PC-3 (cell line): Measurements from ENCODE around the gene FRRS1.

Source experiments
- CTCF ChIP-seq: fragments of 300-600 bp; sonication (generic); conservative IDR thresholded peaks from 2 replicates; pipeline ENCODE4 v1.5.1; 2017; ENCODE audit warnings: antibody characterized with exemption, low read depth, mild to moderate bottlenecking, low read length
- EZH2 ChIP-seq: fragments of 300-600 bp; sonication (generic); IDR thresholded peaks from one replicate; pipeline ENCODE4 v1.6.1; 2017; ENCODE audit warnings: antibody characterized with exemption, mild to moderate bottlenecking, low read length; ENCODE audit not compliant: unreplicated experiment
- EZH2phosphoT487 ChIP-seq: fragments of 300-600 bp; sonication (generic); IDR thresholded peaks from 2 replicates; pipeline ENCODE4 v1.6.1; 2018; ENCODE audit warnings: mild to moderate bottlenecking, antibody characterized with exemption, low read length, borderline replicate concordance

DNA sequence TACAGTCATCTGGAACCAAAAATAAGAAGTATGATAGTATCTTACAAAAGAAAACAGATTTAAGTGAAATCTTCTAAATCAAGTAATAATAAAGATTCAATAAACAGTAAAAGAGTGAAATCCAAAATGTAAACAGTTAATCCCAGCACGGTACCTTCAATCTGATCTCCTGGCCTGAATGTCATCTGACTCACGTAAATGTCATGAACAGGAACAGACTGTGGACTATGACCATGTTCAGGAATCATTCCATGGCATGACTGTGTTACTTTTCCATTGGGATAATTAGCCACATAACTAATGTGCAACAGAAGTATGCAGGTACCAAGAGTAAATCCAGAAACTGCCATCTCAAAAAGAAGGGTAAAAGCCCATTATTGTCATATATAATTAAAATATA, 18.0 kb downstream of the FRRS1 start:
- no peak for TF ChIP-seq CTCF
- no peak for TF ChIP-seq EZH2phosphoT487
- TF ChIP-seq EZH2: no peak
